Loucy (cell line): ENCODE measurements around the gene NSD2.
"Not testable (repeated sequence)": the region's sequence is repeated elsewhere in the genome, so short reads cannot be mapped to it uniquely, and the experiment has no call there.

Experiments used
- H2AFZ ChIP-seq: fragments of 200-600 bp; sonication (generic); 2 replicates; pipeline ENCODE4 v1.6.0; 2016; ENCODE audit warnings: antibody characterized with exemption, mild to moderate bottlenecking, low read length, moderate library complexity
- H3F3A ChIP-seq: fragments of 200-600 bp; 2 replicates; pipeline ENCODE4 v1.6.0; 2016; ENCODE audit warnings: antibody characterized with exemption, low read depth, mild to moderate bottlenecking
- H3K27me3 ChIP-seq: fragments of 200-600 bp; sonication (generic); 2 replicates; pipeline ENCODE4 v1.6.1; 2014; ENCODE audit warnings: low read length, mild to moderate bottlenecking; ENCODE audit not compliant: insufficient read depth, poor library complexity, severe bottlenecking
- H3K36me3 ChIP-seq: fragments of 200-600 bp; sonication (generic); 2 replicates; pipeline ENCODE4 v1.6.1; 2016; ENCODE audit warnings: low read length; ENCODE audit not compliant: insufficient read depth
- H3K4me1 ChIP-seq: fragments of 200-600 bp; sonication (generic); 2 replicates; pipeline ENCODE4 v1.5.1; 2014; ENCODE audit warnings: low read length, mild to moderate bottlenecking; ENCODE audit not compliant: insufficient read depth, poor library complexity, severe bottlenecking
- H3K4me2 ChIP-seq: fragments of 200-600 bp; sonication (generic); 2 replicates; pipeline ENCODE4 v1.6.0; 2014; ENCODE audit warnings: antibody characterized with exemption, low read length, low read depth, mild to moderate bottlenecking; ENCODE audit not compliant: poor library complexity, severe bottlenecking
- H3K4me3 ChIP-seq: fragments of 200-600 bp; sonication (generic); 2 replicates; pipeline ENCODE4 v1.5.1; 2014; ENCODE audit warnings: low read length, mild to moderate bottlenecking, mixed read lengths; ENCODE audit not compliant: poor library complexity, severe bottlenecking
- H3K79me2 ChIP-seq: fragments of 200-600 bp; sonication (generic); 2 replicates; pipeline ENCODE4 v1.6.1; 2014; ENCODE audit warnings: low read length; ENCODE audit not compliant: insufficient read depth
- H3K9ac ChIP-seq: fragments of 200-600 bp; sonication (generic); 2 replicates; pipeline ENCODE4 v1.6.0; 2014; ENCODE audit warnings: mild to moderate bottlenecking, low read depth, low read length, moderate library complexity; ENCODE audit not compliant: poor library complexity, severe bottlenecking
- H3K9me2 ChIP-seq: fragments of 200-600 bp; sonication (generic); replicated peaks from 2 replicates; pipeline ENCODE4 v1.6.1; 2016; ENCODE audit warnings: low read depth, low read length, mixed read lengths
- H3K9me3 ChIP-seq: fragments of 200-600 bp; sonication (generic); 2 replicates; pipeline ENCODE4 v1.6.1; 2014; ENCODE audit warnings: mild to moderate bottlenecking, antibody characterized with exemption, low read length, low read depth; ENCODE audit not compliant: insufficient read depth
- H4K20me1 ChIP-seq: fragments of 200-600 bp; sonication (generic); 2 replicates; pipeline ENCODE4 v1.6.0; 2014; ENCODE audit warnings: antibody characterized with exemption, low read length, mild to moderate bottlenecking; ENCODE audit not compliant: insufficient read depth, poor library complexity, severe bottlenecking

NSD2 gene

DNA sequence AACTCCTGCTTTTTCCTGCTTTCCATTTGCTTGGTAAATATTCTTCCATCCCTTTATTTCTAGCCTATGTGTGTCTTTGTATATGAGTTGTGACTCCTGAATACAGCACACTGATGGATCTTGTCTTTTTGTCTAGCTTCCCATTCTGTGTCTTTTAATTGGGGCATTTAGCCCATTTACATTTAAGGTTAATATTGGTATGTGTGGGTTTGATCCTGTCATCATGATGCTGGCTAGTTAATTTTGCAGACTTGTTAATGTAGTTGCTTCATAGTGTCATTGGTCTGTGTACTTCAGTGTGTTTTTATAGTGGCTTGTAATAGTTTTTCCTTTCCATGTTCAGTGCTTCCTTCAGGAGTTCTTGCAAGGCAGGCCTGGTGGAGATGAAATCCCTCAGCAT, 160.0 kb downstream of the NSD2 start:
- H3K27me3 ChIP-seq, H4K20me1 ChIP-seq: not testable (repeated sequence)

More for the DNA sequence above, 160.0 kb downstream of the NSD2 start:
- not testable (repeated sequence) for H3K4me1 ChIP-seq, H3K36me3 ChIP-seq, H3K4me2 ChIP-seq, H3K9me2 ChIP-seq, H3K9ac ChIP-seq, H3K4me3 ChIP-seq, H3F3A ChIP-seq, H3K79me2 ChIP-seq, H2AFZ ChIP-seq, H3K9me3 ChIP-seq
